ENCODE data around the gene STAP2. TPM values are rescaled to one million over a fixed set of nuclear protein-coding genes. Genes with fewer than 3 reads are reported as not detected.

Gene STAP2
- total RNA-seq, 1 donor from 2014 or later: 66.2 TPM

DNA sequence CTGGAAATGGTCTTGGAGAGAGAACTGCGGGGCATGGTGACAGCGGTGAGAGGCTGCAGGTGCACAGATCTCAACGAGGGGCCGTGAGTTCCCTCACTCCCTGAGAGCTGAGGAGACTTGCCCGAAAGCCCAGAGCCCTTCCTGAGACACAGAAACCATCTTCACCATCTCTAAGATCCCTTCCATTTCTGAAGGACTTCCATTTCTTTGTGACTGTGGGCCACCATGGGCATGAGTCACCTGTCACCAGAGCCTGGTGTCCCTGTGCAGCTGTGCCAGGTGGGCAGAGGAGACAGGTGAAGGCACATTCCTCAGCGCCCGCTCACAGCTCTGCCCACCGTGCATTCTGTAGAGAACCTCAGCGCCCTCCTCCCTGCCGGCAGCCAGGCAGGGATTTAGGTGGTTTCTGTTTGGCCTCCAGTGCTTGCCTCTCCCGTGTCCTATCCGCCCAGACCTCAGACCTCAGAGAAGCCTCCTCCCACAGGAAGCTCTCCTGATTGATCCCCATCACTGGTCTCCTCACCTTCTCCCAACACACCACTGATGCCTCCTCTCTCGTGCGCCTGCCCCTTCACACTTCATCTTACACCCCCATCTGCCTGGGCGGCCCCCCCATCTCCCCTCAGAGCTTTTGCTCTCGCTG is 37.5 kb upstream of the STAP2 start:
- Mint-ChIP-seq H3K4me1 (ENCODE audit: unreplicated experiment) (peaks cover 30% of the 10 kb centered on the region), H3K36me3 (ENCODE audit: low read depth, unreplicated experiment) (peaks cover 11% of the 10 kb centered on the region), H3K4me3 (ENCODE audit: unreplicated experiment) (no peak overlapping the region), H3K27ac (ENCODE audit: unreplicated experiment) (peak overlapping the region; percentile 30), H3K9me3 (ENCODE audit: unreplicated experiment) (no peaks in the 10 kb centered on the region), H3K27me3 (ENCODE audit: unreplicated experiment) (peaks cover 8% of the 10 kb centered on the region)
- DNase-seq (ENCODE audit: low spot score): no peak
- TF ChIP-seq, protein P1, sequence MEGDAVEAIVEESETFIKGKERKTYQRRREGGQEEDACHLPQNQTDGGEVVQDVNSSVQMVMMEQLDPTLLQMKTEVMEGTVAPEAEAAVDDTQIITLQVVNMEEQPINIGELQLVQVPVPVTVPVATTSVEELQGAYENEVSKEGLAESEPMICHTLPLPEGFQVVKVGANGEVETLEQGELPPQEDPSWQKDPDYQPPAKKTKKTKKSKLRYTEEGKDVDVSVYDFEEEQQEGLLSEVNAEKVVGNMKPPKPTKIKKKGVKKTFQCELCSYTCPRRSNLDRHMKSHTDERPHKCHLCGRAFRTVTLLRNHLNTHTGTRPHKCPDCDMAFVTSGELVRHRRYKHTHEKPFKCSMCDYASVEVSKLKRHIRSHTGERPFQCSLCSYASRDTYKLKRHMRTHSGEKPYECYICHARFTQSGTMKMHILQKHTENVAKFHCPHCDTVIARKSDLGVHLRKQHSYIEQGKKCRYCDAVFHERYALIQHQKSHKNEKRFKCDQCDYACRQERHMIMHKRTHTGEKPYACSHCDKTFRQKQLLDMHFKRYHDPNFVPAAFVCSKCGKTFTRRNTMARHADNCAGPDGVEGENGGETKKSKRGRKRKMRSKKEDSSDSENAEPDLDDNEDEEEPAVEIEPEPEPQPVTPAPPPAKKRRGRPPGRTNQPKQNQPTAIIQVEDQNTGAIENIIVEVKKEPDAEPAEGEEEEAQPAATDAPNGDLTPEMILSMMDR (IDR thresholded peaks at IDR 0.05; ENCODE audit: unreplicated experiment): no peak

DNA sequence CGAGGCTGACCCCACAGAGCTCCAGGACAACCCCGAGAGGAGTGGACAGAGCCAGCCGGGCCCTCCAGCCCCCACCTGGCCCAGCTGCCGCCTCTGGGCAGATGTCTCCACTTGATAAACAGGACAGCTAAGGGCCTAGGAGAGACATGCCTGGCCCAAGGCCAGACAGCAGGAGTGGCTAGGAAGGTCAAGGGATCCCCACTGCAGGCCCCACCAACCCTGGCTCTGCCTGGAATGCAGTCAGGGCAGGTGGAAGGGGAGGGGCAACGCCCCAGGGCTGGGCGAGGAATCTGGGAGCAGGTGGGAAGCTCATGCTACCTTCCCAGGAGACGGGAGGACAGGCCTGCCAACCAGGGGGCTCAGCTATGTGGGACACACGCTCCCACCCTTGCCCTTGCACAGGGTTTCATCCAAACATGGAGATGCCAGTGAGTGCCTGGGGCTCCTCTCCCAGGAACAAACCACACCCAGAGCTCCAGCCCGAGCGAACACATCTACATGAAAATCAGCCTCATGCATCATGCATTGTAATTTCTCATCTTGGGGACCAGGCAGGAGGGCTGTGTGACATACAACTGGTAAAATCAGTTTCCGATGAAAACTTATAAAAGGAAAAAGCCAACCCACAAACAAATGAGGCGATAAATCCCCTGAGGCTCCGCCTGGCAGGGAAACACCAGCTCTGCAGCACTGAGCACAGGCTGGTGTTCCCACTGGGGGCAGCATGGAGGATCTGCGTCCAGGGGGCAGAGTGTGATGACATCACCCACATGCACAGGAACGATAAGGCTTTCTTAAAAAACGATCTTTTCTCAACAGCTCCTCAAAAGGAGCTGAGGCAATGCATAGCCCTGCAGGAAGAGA is 36.8 kb upstream of the STAP2 start:
- H3K27me3 Mint-ChIP-seq (ENCODE audit: unreplicated experiment): peaks cover 11% of the 10 kb centered on the region
- H3K9me3 Mint-ChIP-seq (ENCODE audit: unreplicated experiment): no peaks in the 10 kb centered on the region
- H3K4me1 Mint-ChIP-seq (ENCODE audit: unreplicated experiment): peaks cover 26% of the 10 kb centered on the region
- no peak for DNase-seq (ENCODE audit: low spot score)
- no peak overlapping the region for H3K4me3 Mint-ChIP-seq (ENCODE audit: unreplicated experiment)
- TF ChIP-seq, protein P1 (IDR thresholded peaks at IDR 0.05; ENCODE audit: unreplicated experiment): no peak
- peak overlapping the region; percentile 30 for H3K27ac Mint-ChIP-seq (ENCODE audit: unreplicated experiment)
- H3K36me3 Mint-ChIP-seq (ENCODE audit: low read depth, unreplicated experiment): peaks cover 13% of the 10 kb centered on the region

DNA sequence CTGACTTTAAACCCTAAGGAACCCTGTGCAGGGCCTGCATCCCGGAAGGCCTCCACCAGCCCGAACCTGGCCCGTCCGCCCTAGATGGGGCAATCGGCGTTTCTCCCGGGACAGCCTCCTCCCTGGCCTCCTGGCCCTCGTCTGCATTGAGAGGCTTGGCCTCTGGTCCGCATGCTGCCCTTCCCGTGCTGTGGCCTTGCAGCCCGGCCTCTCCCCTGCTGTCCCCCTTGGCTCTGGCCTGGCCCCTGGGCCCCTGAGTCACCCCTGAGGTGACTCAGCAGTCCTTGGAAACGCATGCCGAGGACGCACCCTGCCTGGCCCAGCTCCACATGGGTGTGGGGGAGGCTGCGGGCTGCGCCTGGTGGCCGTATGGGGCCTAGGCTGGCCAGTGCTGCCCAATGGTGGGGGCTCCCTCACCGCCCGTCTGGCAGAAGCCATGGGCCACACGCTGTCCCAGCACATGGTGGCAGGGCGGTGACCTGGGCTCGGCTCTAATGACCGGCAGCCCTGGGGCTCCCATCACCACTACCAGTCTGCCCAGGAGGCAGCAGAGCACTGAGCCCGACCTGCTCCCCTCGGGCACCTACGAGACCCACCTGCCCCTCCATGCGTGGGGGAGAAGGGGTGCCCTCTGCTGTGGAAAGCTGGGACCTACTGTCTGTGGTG is 36.0 kb upstream of the STAP2 start:
- no peak overlapping the region for H3K4me3 Mint-ChIP-seq (ENCODE audit: unreplicated experiment)
- H3K27me3 Mint-ChIP-seq (ENCODE audit: unreplicated experiment): peaks cover 12% of the 10 kb centered on the region
- TF ChIP-seq, protein P1 (IDR thresholded peaks at IDR 0.05; ENCODE audit: unreplicated experiment): no peak
- H3K27ac Mint-ChIP-seq (ENCODE audit: unreplicated experiment): no peak overlapping the region
- H3K36me3 Mint-ChIP-seq (ENCODE audit: low read depth, unreplicated experiment): peaks cover 8% of the 10 kb centered on the region
- H3K9me3 Mint-ChIP-seq (ENCODE audit: unreplicated experiment): no peaks in the 10 kb centered on the region
- DNase-seq (ENCODE audit: low spot score): no peak
- peaks cover 21% of the 10 kb centered on the region for H3K4me1 Mint-ChIP-seq (ENCODE audit: unreplicated experiment)

DNA sequence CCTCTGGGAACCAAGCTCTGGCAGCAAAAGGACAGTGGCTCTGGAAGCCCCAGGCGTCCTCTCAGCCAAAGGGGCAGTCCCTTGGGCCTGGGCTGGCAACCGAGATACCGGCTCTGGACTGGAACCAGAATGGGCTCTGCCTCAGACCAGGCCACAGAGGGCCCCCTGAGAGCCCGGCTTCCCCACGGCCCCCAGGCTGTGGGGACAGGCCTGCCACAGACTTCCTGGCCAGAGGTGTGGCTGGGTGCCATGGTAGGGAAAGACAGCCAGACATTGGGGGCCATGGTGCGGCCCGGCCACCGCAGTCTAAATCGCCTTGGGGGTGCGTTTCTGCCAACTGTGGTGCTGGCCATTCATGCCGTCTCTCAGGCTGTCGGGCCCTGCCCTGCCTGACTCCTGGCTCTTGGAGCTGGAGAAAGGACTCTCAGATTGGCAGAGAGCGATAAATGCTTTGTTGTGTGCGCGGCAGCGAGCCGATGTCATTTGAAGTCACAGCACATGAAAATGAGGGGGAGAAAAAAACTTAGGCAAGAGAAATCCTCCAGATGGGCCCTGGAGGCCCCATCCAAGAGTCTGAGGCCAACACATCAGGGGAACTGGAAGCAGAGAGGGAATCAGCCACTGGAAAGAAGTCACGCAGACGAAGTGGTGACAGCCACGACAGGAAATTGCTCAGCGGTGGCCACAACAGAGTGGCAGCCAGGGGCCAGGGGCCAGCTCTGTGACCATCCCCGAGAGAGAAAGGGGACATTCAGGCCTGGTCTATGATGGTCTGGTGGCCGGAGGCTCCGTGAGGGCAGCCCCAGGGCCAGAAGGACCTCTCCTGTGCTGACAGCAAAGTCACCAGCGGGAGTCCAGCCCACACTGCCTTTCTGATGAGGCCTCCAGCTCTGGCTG is 35.2 kb upstream of the STAP2 start:
- Mint-ChIP-seq H3K27ac (ENCODE audit: unreplicated experiment) (peak overlapping the region; percentile 53), H3K36me3 (ENCODE audit: low read depth, unreplicated experiment) (peaks cover 8% of the 10 kb centered on the region), H3K4me1 (ENCODE audit: unreplicated experiment) (peaks cover 23% of the 10 kb centered on the region), H3K9me3 (ENCODE audit: unreplicated experiment) (no peaks in the 10 kb centered on the region), H3K4me3 (ENCODE audit: unreplicated experiment) (peak overlapping the region; percentile 64), H3K27me3 (ENCODE audit: unreplicated experiment) (peaks cover 13% of the 10 kb centered on the region)
- DNase-seq (ENCODE audit: low spot score): no peak
- TF ChIP-seq, protein P1 (IDR thresholded peaks at IDR 0.05; ENCODE audit: unreplicated experiment): no peak

Data from endothelial cell (in vitro differentiated cells).